Right lobe of liver (tissue), 6 donors: ENCODE data around the gene MAML2. TPM values are rescaled to one million over a fixed set of nuclear protein-coding genes. Genes with fewer than 3 reads are reported as not detected.

ENCODE experiments used
- ATAC-seq, 4 donors: fragments of 200-7000 bp; cut with Tn5 transposase; one replicate each; pipeline ENCODE4 v1.9.1; 2020; ENCODE audit warnings: mild to moderate bottlenecking in 4 of 4, moderate library complexity in 4 of 4
- DNase-seq, 3 donors: peaks; one replicate each; pipeline ENCODE4 v3.0.0-alpha.2; 2020
- H3K27ac ChIP-seq, 3 donors: fragments of 200-600 bp; one replicate each; pipeline ENCODE4 v1.8.0; 2022
- H3K27me3 ChIP-seq, 2 donors: fragments of 200-600 bp; one replicate each; pipeline ENCODE4 v1.8.0; 2022
- H3K36me3 ChIP-seq, 4 donors: fragments of 200-600 bp; sonication (generic) in 1 of 4; one replicate each; pipeline versions ENCODE4 v1.5.1 to v1.8.0; 2017 to 2022; ENCODE audit warnings: control low read depth in 1 of 4
- H3K4me1 ChIP-seq, 4 donors: fragments of 200-600 bp; sonication (generic) in 1 of 4; one replicate each; pipeline versions ENCODE4 v1.5.1 to v1.8.0; 2017 to 2022; ENCODE audit warnings: control low read depth in 1 of 4
- H3K4me3 ChIP-seq, 3 donors: fragments of 200-600 bp; one replicate each; pipeline ENCODE4 v1.8.0; 2022
- H3K9me3 ChIP-seq, 4 donors: fragments of 200-600 bp; sonication (generic) in 1 of 4; one replicate each; pipeline versions ENCODE4 v1.5.1 to v1.8.0; 2017 to 2022; ENCODE audit warnings: control low read depth in 1 of 4
- CTCF ChIP-seq, 4 donors: fragments of 200-600 bp in 3 of 4; fragments of 450-650 bp in 1 of 4; IDR thresholded peaks; one replicate each; pipeline versions ENCODE4 v1.5.1 to v1.8.0; 2016 to 2022; ENCODE audit warnings: antibody characterized with exemption in 4 of 4, mild to moderate bottlenecking in 2 of 4
- POLR2A ChIP-seq: fragments of 450-650 bp; IDR thresholded peaks from one replicate; pipeline ENCODE4 v1.6.1; 2017; ENCODE audit warnings: antibody characterized with exemption, mild to moderate bottlenecking
- WGBS: methylation state at CpG from one replicate; pipeline ENCODE4 v1.1.6; 2018; ENCODE audit warnings: low coverage, low lambda C conversion rate; ENCODE audit not compliant: insufficient coverage; ENCODE audit errors: missing lambda C conversion rate; 5-methylcytosine and 5-hydroxymethylcytosine counted together
- intact Hi-C, 2 donors: fragments of 100-400 bp; cut with DNase I; formaldehyde crosslinking; loops; one replicate each; pipeline versions ENCODE4 v1.11.2 to v1.14.1; 2022
- total RNA-seq, 6 experiments: library from RNA; depleted of rRNA in 2 of 6; stranded (reverse); fragments of >200 nt in 2 of 6; fragmentation: NEBNext Ultra II Directional in 3 of 6; extraction: Animal tissue kit (Norgen Biotek cat#: 25700) in 3 of 6; gene quantifications; one replicate each; pipeline versions ENCODE4 v1.1.0 to v1.2.4, GENCODE V29; 2016 to 2023
- donor health status: DM: no; HTN: yes; CAD: no.
- donor health status: DM: no; HTN: no; CAD: no.
- donor health status: DM: no; HTN: no; CAD: no.
- donor health status: DM: no; HTN: yes; CAD: no.
- donor health status: DM: no; HTN: yes; CAD: no.

The MAML2 gene
- total RNA-seq, 6 experiments from 2014 or later: 0.92 to 2.3 (median 1.9) TPM

- H3K4me1 ChIP-seq: peaks cover 0 to 4% (median 0%) of the 10 kb centered on the region in 4 donors
- no peaks in the 10 kb centered on the region for H3K27me3 ChIP-seq
- H3K27ac ChIP-seq: no peak overlapping the region
- DNase-seq: no peak
- intact Hi-C loops: no loop called here
- TF ChIP-seq CTCF (IDR thresholded peaks at IDR 0.05): no peak
- TF ChIP-seq POLR2A: no peak
- no peaks in the 10 kb centered on the region for H3K9me3 ChIP-seq
- 61% methylated on average over 5 of the region's 6 CpGs for WGBS
- ATAC-seq: no peak
- no peaks in the 10 kb centered on the region for H3K36me3 ChIP-seq
- no peak overlapping the region for H3K4me3 ChIP-seq
Measured at GRCh38 chr11:96159968-96160367, 183.0 kb downstream of the MAML2 start.

GRCh38 chr11:96158126-96158525 is 184.9 kb downstream of the MAML2 start:
- Histone ChIP-seq H3K9me3 (no peaks in the 10 kb centered on the region), H3K27ac (no peak overlapping the region), H3K4me3 (no peak overlapping the region), H3K4me1 (peaks cover 0 to 4% (median 0%) of the 10 kb centered on the region in 4 donors), H3K36me3 (no peaks in the 10 kb centered on the region), H3K27me3 (no peaks in the 10 kb centered on the region)
- TF ChIP-seq CTCF (IDR thresholded peaks at IDR 0.05): no peak
- DNase-seq (no peak), ATAC-seq (no peak)
- WGBS: 44% methylated on average over 1 of the region's 1 CpG
- intact Hi-C loops: no loop called here

GRCh38 chr11:96157517-96157873 is 185.5 kb downstream of the MAML2 start:
- no peak for ATAC-seq
- H3K27ac ChIP-seq: peak overlapping the region in 1 of 3 donors; percentile 75
- peaks cover 0 to 4% (median 0%) of the 10 kb centered on the region in 4 donors for H3K4me1 ChIP-seq
- no peak overlapping the region for H3K4me3 ChIP-seq
- no peaks in the 10 kb centered on the region for H3K9me3 ChIP-seq
- TF ChIP-seq POLR2A (no peak), CTCF (IDR thresholded peaks at IDR 0.05) (no peak)
- intact Hi-C loops: no loop called here
- no peaks in the 10 kb centered on the region for H3K27me3 ChIP-seq
- DNase-seq: no peak
- no peaks in the 10 kb centered on the region for H3K36me3 ChIP-seq

GRCh38 chr11:96156379-96156722 is 186.6 kb downstream of the MAML2 start:
- Histone ChIP-seq H3K27me3 (no peaks in the 10 kb centered on the region), H3K9me3 (no peaks in the 10 kb centered on the region), H3K4me3 (no peak overlapping the region), H3K27ac (peak overlapping the region; percentile 41 to 75 (median 41)), H3K36me3 (no peaks in the 10 kb centered on the region), H3K4me1 (peaks cover 0 to 4% (median 0%) of the 10 kb centered on the region in 4 donors)
- 29% methylated on average over 2 of the region's 3 CpGs for WGBS
- DNase-seq: no peak
- TF ChIP-seq CTCF (IDR thresholded peaks at IDR 0.05) (no peak), POLR2A (no peak)
- peak in 3 of 4 donors; percentile 35 to 52 (median 50) for ATAC-seq
- intact Hi-C loops: no loop called here
